IPS-18c (cell line): ENCODE results near the gene SLC43A1.

Experiments
- H3K4me3 ChIP-seq: 2 replicates; pipeline ENCODE4 v1.7.0; 2013; ENCODE audit warnings: low read depth, mild to moderate bottlenecking, low read length, moderate library complexity; ENCODE audit not compliant: insufficient read depth
- H3K9me3 ChIP-seq: one replicate; pipeline ENCODE4 v1.6.1; 2013; ENCODE audit warnings: mild to moderate bottlenecking, low read length, moderate library complexity; ENCODE audit not compliant: control insufficient read depth, insufficient read depth

The SLC43A1 gene

GRCh38 chr11:57515332-57516060 is at the start of gene SLC43A1:
Gene SLC43A1 (minus strand): TSS chr11:57515702. CDS start chr11:57514111, 1,591 bp downstream.
- no peaks in the 10 kb centered on the region for H3K9me3 ChIP-seq
- peak within 1 kb of the TSS; percentile 78 for H3K4me3 ChIP-seq

GRCh38 chr11:57562596-57562995 is 47.1 kb upstream of the SLC43A1 start:
- H3K4me3 ChIP-seq: no peak overlapping the region
- H3K9me3 ChIP-seq: no peaks in the 10 kb centered on the region

GRCh38 chr11:57560146-57560545 is 44.6 kb upstream of the SLC43A1 start:
- no peaks in the 10 kb centered on the region for H3K9me3 ChIP-seq
- H3K4me3 ChIP-seq: no peak overlapping the region

- no peaks in the 10 kb centered on the region for H3K9me3 ChIP-seq
- no peak overlapping the region for H3K4me3 ChIP-seq
These were observed 40.5 kb upstream of the SLC43A1 start for GRCh38 chr11:57556041-57556440.

GRCh38 chr11:57555393-57555792 is 39.9 kb upstream of the SLC43A1 start:
- Histone ChIP-seq H3K9me3 (no peaks in the 10 kb centered on the region), H3K4me3 (no peak overlapping the region)

GRCh38 chr11:57552479-57552878 is 37.0 kb upstream of the SLC43A1 start:
- Histone ChIP-seq H3K9me3 (no peaks in the 10 kb centered on the region), H3K4me3 (no peak overlapping the region)

GRCh38 chr11:57551941-57552340 is 36.4 kb upstream of the SLC43A1 start:
- Histone ChIP-seq H3K9me3 (no peaks in the 10 kb centered on the region), H3K4me3 (no peak overlapping the region)

- H3K4me3 ChIP-seq: no peak overlapping the region
These were observed 34.5 kb upstream of the SLC43A1 start for GRCh38 chr11:57549983-57550382.

GRCh38 chr11:57547854-57548377 is 32.4 kb upstream of the SLC43A1 start:
- H3K4me3 ChIP-seq: no peak overlapping the region
- H3K9me3 ChIP-seq: no peaks in the 10 kb centered on the region

More at GRCh38 chr11:57549983-57550382, 34.5 kb upstream of the SLC43A1 start:
- H3K9me3 ChIP-seq: no peaks in the 10 kb centered on the region

- Histone ChIP-seq H3K9me3 (no peaks in the 10 kb centered on the region), H3K4me3 (no peak overlapping the region)
These were observed 31.5 kb upstream of the SLC43A1 start for GRCh38 chr11:57546869-57547475.

- Histone ChIP-seq H3K4me3 (no peak overlapping the region), H3K9me3 (no peaks in the 10 kb centered on the region)
These were observed 30.9 kb upstream of the SLC43A1 start for GRCh38 chr11:57546451-57546850.

GRCh38 chr11:57545883-57546282 is 30.4 kb upstream of the SLC43A1 start:
- no peaks in the 10 kb centered on the region for H3K9me3 ChIP-seq
- H3K4me3 ChIP-seq: no peak overlapping the region

GRCh38 chr11:57544566-57544965 is 29.1 kb upstream of the SLC43A1 start:
- no peak overlapping the region for H3K4me3 ChIP-seq
- H3K9me3 ChIP-seq: no peaks in the 10 kb centered on the region

GRCh38 chr11:57543593-57543992 is 28.1 kb upstream of the SLC43A1 start:
- Histone ChIP-seq H3K9me3 (no peaks in the 10 kb centered on the region), H3K4me3 (no peak overlapping the region)

- Histone ChIP-seq H3K9me3 (no peaks in the 10 kb centered on the region), H3K4me3 (no peak overlapping the region)
These were observed 27.1 kb upstream of the SLC43A1 start for GRCh38 chr11:57542582-57542981.

GRCh38 chr11:57541169-57541568 is 25.7 kb upstream of the SLC43A1 start:
- Histone ChIP-seq H3K4me3 (no peak overlapping the region), H3K9me3 (no peaks in the 10 kb centered on the region)

GRCh38 chr11:57539342-57539741 is 23.8 kb upstream of the SLC43A1 start:
- Histone ChIP-seq H3K4me3 (no peak overlapping the region), H3K9me3 (no peaks in the 10 kb centered on the region)

GRCh38 chr11:57536947-57537619 is 21.6 kb upstream of the SLC43A1 start, which contains the start of gene SMTNL1:
Gene SMTNL1 (plus strand): TSS chr11:57537595. CDS start chr11:57542643, 5,048 bp downstream.
- Histone ChIP-seq H3K9me3 (no peaks in the 10 kb centered on the region), H3K4me3 (no peak within 1 kb of the TSS)
